Measurements from ENCODE around the gene EME1.

DNA sequence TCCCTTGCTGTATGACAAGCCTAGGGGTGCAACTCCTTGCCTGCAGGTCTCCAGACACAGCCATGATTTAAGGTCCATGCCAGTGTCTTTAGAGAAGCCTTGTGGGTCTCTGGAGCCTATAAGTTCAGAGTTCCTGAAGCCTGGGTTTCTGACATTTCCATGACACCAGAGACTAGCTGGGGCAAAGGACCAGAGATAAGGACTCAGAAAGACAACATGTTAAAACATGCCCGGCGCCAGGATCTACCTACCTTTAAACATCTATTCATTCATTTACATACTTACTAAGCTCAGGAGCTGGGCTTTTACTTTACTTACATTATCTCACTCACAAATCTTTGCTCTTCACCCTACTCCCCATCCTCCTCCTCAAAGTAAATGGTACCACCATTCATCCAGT lies 1.5 kb upstream of the EME1 start:
- TF ChIP-seq TEAD4 (IDR thresholded peaks at IDR 0.05; ENCODE audit: low read depth, low read length), result no peak
- TF ChIP-seq EZH2 (IDR thresholded peaks at IDR 0.05; ENCODE audit: low read depth, low read length, severe bottlenecking), result no peak
- TF ChIP-seq, protein P1, sequence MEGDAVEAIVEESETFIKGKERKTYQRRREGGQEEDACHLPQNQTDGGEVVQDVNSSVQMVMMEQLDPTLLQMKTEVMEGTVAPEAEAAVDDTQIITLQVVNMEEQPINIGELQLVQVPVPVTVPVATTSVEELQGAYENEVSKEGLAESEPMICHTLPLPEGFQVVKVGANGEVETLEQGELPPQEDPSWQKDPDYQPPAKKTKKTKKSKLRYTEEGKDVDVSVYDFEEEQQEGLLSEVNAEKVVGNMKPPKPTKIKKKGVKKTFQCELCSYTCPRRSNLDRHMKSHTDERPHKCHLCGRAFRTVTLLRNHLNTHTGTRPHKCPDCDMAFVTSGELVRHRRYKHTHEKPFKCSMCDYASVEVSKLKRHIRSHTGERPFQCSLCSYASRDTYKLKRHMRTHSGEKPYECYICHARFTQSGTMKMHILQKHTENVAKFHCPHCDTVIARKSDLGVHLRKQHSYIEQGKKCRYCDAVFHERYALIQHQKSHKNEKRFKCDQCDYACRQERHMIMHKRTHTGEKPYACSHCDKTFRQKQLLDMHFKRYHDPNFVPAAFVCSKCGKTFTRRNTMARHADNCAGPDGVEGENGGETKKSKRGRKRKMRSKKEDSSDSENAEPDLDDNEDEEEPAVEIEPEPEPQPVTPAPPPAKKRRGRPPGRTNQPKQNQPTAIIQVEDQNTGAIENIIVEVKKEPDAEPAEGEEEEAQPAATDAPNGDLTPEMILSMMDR (IDR thresholded peaks at IDR 0.05; ENCODE audit: control extremely low read depth in 1 of 3, insufficient read depth in 1 of 3, low read depth in 1 of 3, low read length in 3 of 3), result no peak
- no peak for TF ChIP-seq BCL11A (IDR thresholded peaks at IDR 0.05; ENCODE audit: low read depth in 2 of 2, low read length in 2 of 2)
- no peak for TF ChIP-seq HDAC2 (IDR thresholded peaks at IDR 0.05; ENCODE audit: borderline replicate concordance in 1 of 2, low read depth in 2 of 2, low read length in 2 of 2)

Data from H1 (cell line).